Measurements from ENCODE around the gene MRPL34. TPM values are rescaled to one million over a fixed set of nuclear protein-coding genes. Genes with fewer than 3 reads are reported as not detected.
A peak's percentile ranks its signal among the peaks of the same experiment; 100 is the strongest.

The MRPL34 gene
- total RNA-seq, 1 donor from 2014 or later: 64.8 TPM

DNA sequence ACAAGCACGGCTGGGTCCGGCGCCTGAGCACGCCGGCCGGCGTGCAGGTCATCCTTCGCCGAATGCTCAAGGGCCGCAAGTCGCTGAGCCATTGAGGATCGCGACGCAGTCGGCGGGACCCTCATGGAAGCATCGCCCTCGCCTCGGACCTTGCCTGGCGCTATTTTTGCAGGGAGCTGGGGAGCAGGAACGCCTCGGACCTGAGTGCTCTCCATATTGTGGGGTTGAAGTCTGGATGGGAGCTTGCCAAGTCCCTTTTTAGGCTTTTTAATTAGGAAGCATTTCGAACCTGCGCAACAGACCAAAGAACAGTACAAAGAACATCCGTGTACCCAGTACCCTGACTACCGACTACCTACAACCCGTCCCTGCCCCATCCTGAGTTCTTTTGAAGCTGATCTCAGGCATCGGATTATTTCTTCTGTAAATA lies 628 bp downstream of the MRPL34 start:
- H2AFZ ChIP-seq (ENCODE audit: low read depth, low read length): peak overlapping the region; percentile 90
- Mint-ChIP-seq H3K36me3 (ENCODE audit: low read depth, unreplicated experiment) (peaks cover 2% of the 10 kb centered on the region), H3K4me1 (ENCODE audit: low read depth, unreplicated experiment) (peaks cover 8% of the 10 kb centered on the region), H3K9me3 (ENCODE audit: unreplicated experiment) (no peaks in the 10 kb centered on the region), H3K27ac (ENCODE audit: unreplicated experiment) (peak overlapping the region; percentile 15), H3K27me3 (ENCODE audit: low read depth, unreplicated experiment) (no peaks in the 10 kb centered on the region), H3K4me3 (ENCODE audit: unreplicated experiment) (peak overlapping the region; percentile 85)
- peaks cover 27% of the 10 kb centered on the region for H3K79me2 ChIP-seq (ENCODE audit: insufficient read depth, low read length)
- H3K9ac ChIP-seq (ENCODE audit: low read length): peak overlapping the region; percentile 84
- DNase-seq (ENCODE audit: low read depth): no peak
- no peaks in the 10 kb centered on the region for H3K9me3 ChIP-seq (ENCODE audit: insufficient read depth, low read depth, low read length)
- no peak for FAIRE-seq
- peaks cover 17% of the 10 kb centered on the region for H4K20me1 ChIP-seq (ENCODE audit: insufficient read depth, low read length)
- H3K4me1 ChIP-seq (ENCODE audit: insufficient read depth, low read length): peaks cover 19% of the 10 kb centered on the region
- no peaks in the 10 kb centered on the region for H3K36me3 ChIP-seq (ENCODE audit: insufficient read depth, low read length)
- H3K4me2 ChIP-seq (ENCODE audit: low read length): peak overlapping the region; percentile 93
- peak overlapping the region; percentile 61 for H3K27ac ChIP-seq (ENCODE audit: low read depth, low read length)
- H3K27me3 ChIP-seq (ENCODE audit: insufficient read depth, low read length): no peaks in the 10 kb centered on the region
- TF ChIP-seq EZH2 (IDR thresholded peaks at IDR 0.05; ENCODE audit: insufficient read depth, low read length): no peak
- TF ChIP-seq, protein P1, sequence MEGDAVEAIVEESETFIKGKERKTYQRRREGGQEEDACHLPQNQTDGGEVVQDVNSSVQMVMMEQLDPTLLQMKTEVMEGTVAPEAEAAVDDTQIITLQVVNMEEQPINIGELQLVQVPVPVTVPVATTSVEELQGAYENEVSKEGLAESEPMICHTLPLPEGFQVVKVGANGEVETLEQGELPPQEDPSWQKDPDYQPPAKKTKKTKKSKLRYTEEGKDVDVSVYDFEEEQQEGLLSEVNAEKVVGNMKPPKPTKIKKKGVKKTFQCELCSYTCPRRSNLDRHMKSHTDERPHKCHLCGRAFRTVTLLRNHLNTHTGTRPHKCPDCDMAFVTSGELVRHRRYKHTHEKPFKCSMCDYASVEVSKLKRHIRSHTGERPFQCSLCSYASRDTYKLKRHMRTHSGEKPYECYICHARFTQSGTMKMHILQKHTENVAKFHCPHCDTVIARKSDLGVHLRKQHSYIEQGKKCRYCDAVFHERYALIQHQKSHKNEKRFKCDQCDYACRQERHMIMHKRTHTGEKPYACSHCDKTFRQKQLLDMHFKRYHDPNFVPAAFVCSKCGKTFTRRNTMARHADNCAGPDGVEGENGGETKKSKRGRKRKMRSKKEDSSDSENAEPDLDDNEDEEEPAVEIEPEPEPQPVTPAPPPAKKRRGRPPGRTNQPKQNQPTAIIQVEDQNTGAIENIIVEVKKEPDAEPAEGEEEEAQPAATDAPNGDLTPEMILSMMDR (IDR thresholded peaks at IDR 0.05; ENCODE audit: insufficient read depth, low read depth, low read length): no peak
- H3K4me3 ChIP-seq (ENCODE audit: insufficient read depth, low read depth, low read length): peak overlapping the region; percentile 72

DNA sequence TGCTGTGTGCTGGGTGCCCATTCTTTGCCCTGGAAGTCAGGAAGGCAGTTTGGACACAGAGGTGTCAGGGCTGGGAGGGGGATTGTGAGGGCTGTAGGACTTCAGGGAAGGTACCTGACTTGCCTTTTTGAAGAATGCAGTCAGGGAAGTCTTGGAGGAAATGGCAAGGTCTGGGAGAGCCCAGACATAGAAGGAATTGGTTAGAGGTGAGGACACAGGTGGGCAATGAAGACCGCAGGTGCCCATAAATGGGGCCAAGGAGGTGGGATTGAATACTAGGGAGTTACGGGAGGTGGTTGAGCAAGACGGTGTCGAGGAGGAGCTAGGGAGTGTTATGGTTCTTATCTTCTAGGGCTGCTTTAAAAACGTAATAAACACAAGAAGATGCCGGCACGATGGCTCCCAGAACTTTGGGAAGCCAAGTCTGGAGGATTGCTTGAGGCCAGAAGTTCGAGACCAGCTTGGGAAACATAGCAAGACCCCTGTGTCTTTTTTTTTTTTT lies 2.3 kb downstream of the MRPL34 start:
- peaks cover 5% of the 10 kb centered on the region for H3K36me3 Mint-ChIP-seq (ENCODE audit: low read depth, unreplicated experiment)
- Histone ChIP-seq H2AFZ (ENCODE audit: low read depth, low read length) (no peak overlapping the region), H3K4me1 (ENCODE audit: insufficient read depth, low read length) (peaks cover 31% of the 10 kb centered on the region), H3K36me3 (ENCODE audit: insufficient read depth, low read length) (no peaks in the 10 kb centered on the region), H3K4me3 (ENCODE audit: insufficient read depth, low read depth, low read length) (no peak overlapping the region), H4K20me1 (ENCODE audit: insufficient read depth, low read length) (peaks cover 32% of the 10 kb centered on the region), H3K9ac (ENCODE audit: low read length) (no peak overlapping the region), H3K27me3 (ENCODE audit: insufficient read depth, low read length) (no peaks in the 10 kb centered on the region), H3K27ac (ENCODE audit: low read depth, low read length) (no peak overlapping the region), H3K4me2 (ENCODE audit: low read length) (no peak overlapping the region), H3K9me3 (ENCODE audit: insufficient read depth, low read depth, low read length) (no peaks in the 10 kb centered on the region), H3K79me2 (ENCODE audit: insufficient read depth, low read length) (peaks cover 43% of the 10 kb centered on the region)
- peaks cover 21% of the 10 kb centered on the region for H3K4me1 Mint-ChIP-seq (ENCODE audit: low read depth, unreplicated experiment)
- DNase-seq (ENCODE audit: low read depth) (no peak), FAIRE-seq (no peak)
- no peaks in the 10 kb centered on the region for H3K27me3 Mint-ChIP-seq (ENCODE audit: low read depth, unreplicated experiment)
- H3K9me3 Mint-ChIP-seq (ENCODE audit: unreplicated experiment): no peaks in the 10 kb centered on the region
- TF ChIP-seq, protein P1 (IDR thresholded peaks at IDR 0.05; ENCODE audit: insufficient read depth, low read depth, low read length): no peak
- H3K27ac Mint-ChIP-seq (ENCODE audit: unreplicated experiment): peak overlapping the region; percentile 75
- H3K4me3 Mint-ChIP-seq (ENCODE audit: unreplicated experiment): peak overlapping the region; percentile 85

DNA sequence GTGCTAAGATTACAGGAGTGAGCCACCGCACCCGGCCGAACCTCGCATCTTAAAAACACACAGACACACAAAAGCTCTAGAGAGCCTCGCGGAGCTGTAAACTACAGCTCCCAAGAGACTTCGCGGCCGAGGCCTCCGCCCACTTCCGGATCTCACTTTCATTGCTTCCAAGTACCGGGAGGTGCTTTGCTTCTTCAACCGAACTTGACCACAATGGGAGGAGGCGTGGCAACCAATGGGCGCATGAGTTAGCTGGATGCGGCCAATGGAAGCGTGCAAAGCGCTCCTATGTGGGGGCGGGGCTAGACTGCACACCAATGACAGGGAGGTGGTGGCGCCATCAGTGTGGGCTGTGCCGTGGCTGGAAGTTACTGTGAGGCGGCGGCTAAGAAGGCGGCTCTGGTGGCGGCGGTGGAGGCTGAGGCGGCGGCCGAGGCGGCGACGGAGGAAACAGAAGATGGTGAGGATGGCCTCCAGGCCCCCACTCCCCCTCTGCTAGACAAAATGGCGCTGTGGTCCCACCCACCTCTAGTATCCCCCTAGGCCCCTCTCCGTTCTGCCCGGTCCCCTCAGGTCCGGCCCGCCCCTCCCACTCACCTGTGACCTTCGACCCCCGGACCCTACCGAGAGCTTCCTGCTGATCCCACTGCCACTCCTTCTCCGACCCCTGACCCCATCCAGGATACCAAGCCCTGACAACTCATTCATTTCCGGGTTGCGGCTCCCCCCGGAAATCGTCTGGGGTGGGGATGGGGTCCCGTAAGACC lies 3.7 kb downstream of the MRPL34 start, which contains the start of gene DDA1:
Gene DDA1, plus strand, starts transcription at position 366 of the 767 bp plus-strand sequence. Its CDS starts 92 bp downstream, at position 458.
- Histone ChIP-seq H3K36me3 (ENCODE audit: insufficient read depth, low read length) (no peaks in the 10 kb centered on the region), H3K79me2 (ENCODE audit: insufficient read depth, low read length) (peaks cover 58% of the 10 kb centered on the region), H3K4me2 (ENCODE audit: low read length) (peak within 1 kb of the TSS; percentile 91), H3K9ac (ENCODE audit: low read length) (peak within 1 kb of the TSS; percentile 95), H3K4me3 (ENCODE audit: insufficient read depth, low read depth, low read length) (peak within 1 kb of the TSS; percentile 76), H2AFZ (ENCODE audit: low read depth, low read length) (peak within 1 kb of the TSS; percentile 78), H3K4me1 (ENCODE audit: insufficient read depth, low read length) (peaks cover 28% of the 10 kb centered on the region), H3K27ac (ENCODE audit: low read depth, low read length) (peak within 1 kb of the TSS; percentile 77), H3K27me3 (ENCODE audit: insufficient read depth, low read length) (no peaks in the 10 kb centered on the region), H4K20me1 (ENCODE audit: insufficient read depth, low read length) (peaks cover 43% of the 10 kb centered on the region), H3K9me3 (ENCODE audit: insufficient read depth, low read depth, low read length) (no peaks in the 10 kb centered on the region)
- Mint-ChIP-seq H3K4me3 (ENCODE audit: unreplicated experiment) (peak within 1 kb of the TSS; percentile 91), H3K27ac (ENCODE audit: unreplicated experiment) (peak within 1 kb of the TSS; percentile 85), H3K9me3 (ENCODE audit: unreplicated experiment) (no peaks in the 10 kb centered on the region), H3K27me3 (ENCODE audit: low read depth, unreplicated experiment) (no peaks in the 10 kb centered on the region), H3K4me1 (ENCODE audit: low read depth, unreplicated experiment) (peaks cover 24% of the 10 kb centered on the region), H3K36me3 (ENCODE audit: low read depth, unreplicated experiment) (peaks cover 3% of the 10 kb centered on the region)
- TF ChIP-seq EZH2 (IDR thresholded peaks at IDR 0.05; ENCODE audit: insufficient read depth, low read length): no peak
- TF ChIP-seq, protein P1 (IDR thresholded peaks at IDR 0.05; ENCODE audit: insufficient read depth, low read depth, low read length): no peak
- DNase-seq (ENCODE audit: low read depth) (peak; percentile 100), FAIRE-seq (peak; percentile 39)
